Activated T-helper 17 cell treated with anti-CD3 and anti-CD28 coated beads, Interleukin-2, amount 50 U/mL, for 72 hours (primary cell): Measurements from ENCODE around the gene INPP5A. TPM values are rescaled to one million over a fixed set of nuclear protein-coding genes. Genes with fewer than 3 reads are reported as not detected.

ENCODE experiments used
- ATAC-seq: fragments of 150-1000 bp; cut with Tn5 transposase; replicated peaks from 2 replicates; pipeline ENCODE4 v1.10.0; 2021; ENCODE audit warnings: mild to moderate bottlenecking, moderate library complexity
- H3K27ac Mint-ChIP-seq: one replicate; pipeline ENCODE4 v1.8.0; 2022; ENCODE audit warnings: mixed read lengths
- H3K27me3 Mint-ChIP-seq: one replicate; pipeline ENCODE4 v1.8.0; 2022; ENCODE audit warnings: mixed read lengths
- H3K36me3 Mint-ChIP-seq: one replicate; pipeline ENCODE4 v1.8.0; 2022; ENCODE audit warnings: low read depth, mild to moderate bottlenecking, mixed read lengths
- H3K4me1 Mint-ChIP-seq: one replicate; pipeline ENCODE4 v1.8.0; 2022; ENCODE audit warnings: mixed read lengths
- H3K4me3 Mint-ChIP-seq: one replicate; pipeline ENCODE4 v1.8.0; 2022; ENCODE audit warnings: mild to moderate bottlenecking, mixed read lengths
- H3K9me3 Mint-ChIP-seq: one replicate; pipeline ENCODE4 v1.8.0; 2022; ENCODE audit warnings: mixed read lengths
- total RNA-seq, 2 donors: library from RNA; stranded (reverse); gene quantifications; one replicate each; pipeline ENCODE4 v1.2.3, GENCODE V29; 2022

INPP5A gene
- total RNA-seq, 2 donors from 2014 or later: 4.3 to 5.6 TPM

GRCh38 chr10:132802694-132803320 lies 265.2 kb downstream of the INPP5A start:
- H3K27me3 Mint-ChIP-seq: peaks cover 3% of the 10 kb centered on the region
- H3K4me1 Mint-ChIP-seq: no peaks in the 10 kb centered on the region
- H3K9me3 Mint-ChIP-seq: no peaks in the 10 kb centered on the region
- no peaks in the 10 kb centered on the region for H3K36me3 Mint-ChIP-seq
- no peak overlapping the region for H3K27ac Mint-ChIP-seq
- no peak for ATAC-seq
- H3K4me3 Mint-ChIP-seq: no peak overlapping the region

- peaks cover 3% of the 10 kb centered on the region for H3K27me3 Mint-ChIP-seq
- H3K9me3 Mint-ChIP-seq: no peaks in the 10 kb centered on the region
- H3K4me3 Mint-ChIP-seq: no peak overlapping the region
- H3K36me3 Mint-ChIP-seq: no peaks in the 10 kb centered on the region
- no peak overlapping the region for H3K27ac Mint-ChIP-seq
- no peak for ATAC-seq
- no peaks in the 10 kb centered on the region for H3K4me1 Mint-ChIP-seq
Observed at GRCh38 chr10:132803416-132804210, 266.0 kb downstream of the INPP5A start.

DNA sequence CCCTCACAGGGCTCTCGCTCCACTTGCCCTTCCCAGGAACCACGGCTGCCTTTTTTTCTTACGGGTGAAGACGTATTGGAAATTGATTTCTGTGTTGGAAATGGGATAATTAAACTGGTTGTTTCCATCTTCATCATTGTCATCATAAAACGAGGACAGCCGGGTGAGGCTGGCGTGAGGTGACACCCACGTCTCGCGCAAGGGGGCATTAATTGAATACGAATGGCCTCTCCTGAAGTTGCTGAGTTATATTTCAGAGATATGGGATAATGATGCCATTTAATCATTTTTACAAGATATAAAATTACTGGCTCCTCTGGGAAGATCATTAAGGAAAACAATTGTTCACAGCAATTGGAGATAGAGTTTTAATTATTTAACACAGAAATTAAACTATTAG lies 266.7 kb downstream of the INPP5A start:
- Mint-ChIP-seq H3K9me3 (no peaks in the 10 kb centered on the region), H3K27ac (no peak overlapping the region), H3K27me3 (peaks cover 3% of the 10 kb centered on the region), H3K36me3 (no peaks in the 10 kb centered on the region), H3K4me3 (no peak overlapping the region), H3K4me1 (no peaks in the 10 kb centered on the region)
- ATAC-seq: no peak

- ATAC-seq: no peak
- Mint-ChIP-seq H3K9me3 (no peaks in the 10 kb centered on the region), H3K36me3 (no peaks in the 10 kb centered on the region), H3K4me3 (no peak overlapping the region), H3K27me3 (peaks cover 3% of the 10 kb centered on the region), H3K4me1 (no peaks in the 10 kb centered on the region), H3K27ac (no peak overlapping the region)
Observed at GRCh38 chr10:132804785-132805426, 267.3 kb downstream of the INPP5A start.

GRCh38 chr10:132805599-132805998 lies 268.0 kb downstream of the INPP5A start:
- Mint-ChIP-seq H3K9me3 (no peaks in the 10 kb centered on the region), H3K4me3 (no peak overlapping the region), H3K4me1 (no peaks in the 10 kb centered on the region), H3K36me3 (no peaks in the 10 kb centered on the region), H3K27ac (no peak overlapping the region), H3K27me3 (peaks cover 3% of the 10 kb centered on the region)
- ATAC-seq: no peak

- Mint-ChIP-seq H3K27me3 (peaks cover 3% of the 10 kb centered on the region), H3K9me3 (no peaks in the 10 kb centered on the region), H3K36me3 (no peaks in the 10 kb centered on the region), H3K4me3 (no peak overlapping the region), H3K4me1 (no peaks in the 10 kb centered on the region), H3K27ac (no peak overlapping the region)
- no peak for ATAC-seq
Observed at GRCh38 chr10:132806110-132806509, 268.5 kb downstream of the INPP5A start.

GRCh38 chr10:132806561-132807003 lies 269.0 kb downstream of the INPP5A start:
- H3K27ac Mint-ChIP-seq: no peak overlapping the region
- peaks cover 3% of the 10 kb centered on the region for H3K27me3 Mint-ChIP-seq
- H3K9me3 Mint-ChIP-seq: no peaks in the 10 kb centered on the region
- ATAC-seq: no peak
- no peak overlapping the region for H3K4me3 Mint-ChIP-seq
- H3K36me3 Mint-ChIP-seq: no peaks in the 10 kb centered on the region
- no peaks in the 10 kb centered on the region for H3K4me1 Mint-ChIP-seq

DNA sequence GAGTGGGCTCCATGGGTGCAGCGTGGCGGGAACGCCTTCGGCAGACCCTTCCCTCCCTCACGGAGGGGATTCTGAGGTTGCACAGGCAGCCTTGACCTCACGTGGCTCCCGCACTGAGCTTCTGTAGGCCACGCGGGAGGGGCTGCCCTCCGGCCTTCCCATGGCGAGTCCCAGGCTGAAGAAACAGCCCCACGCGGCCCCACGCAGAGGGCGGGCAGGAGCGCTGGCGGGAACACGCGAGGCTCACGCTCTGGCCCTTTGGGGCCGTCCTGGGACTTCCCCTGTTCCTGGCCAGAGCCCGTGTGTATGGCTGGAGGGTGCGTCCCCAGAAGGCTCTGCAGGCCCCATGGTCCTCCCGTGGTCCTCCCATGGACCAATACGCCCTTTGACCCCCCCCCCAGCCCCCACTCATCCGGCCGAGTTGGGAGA lies 270.0 kb downstream of the INPP5A start:
- Mint-ChIP-seq H3K9me3 (no peaks in the 10 kb centered on the region), H3K27ac (no peak overlapping the region), H3K36me3 (no peaks in the 10 kb centered on the region), H3K4me3 (no peak overlapping the region), H3K4me1 (no peaks in the 10 kb centered on the region), H3K27me3 (peaks cover 3% of the 10 kb centered on the region)
- ATAC-seq: no peak

DNA sequence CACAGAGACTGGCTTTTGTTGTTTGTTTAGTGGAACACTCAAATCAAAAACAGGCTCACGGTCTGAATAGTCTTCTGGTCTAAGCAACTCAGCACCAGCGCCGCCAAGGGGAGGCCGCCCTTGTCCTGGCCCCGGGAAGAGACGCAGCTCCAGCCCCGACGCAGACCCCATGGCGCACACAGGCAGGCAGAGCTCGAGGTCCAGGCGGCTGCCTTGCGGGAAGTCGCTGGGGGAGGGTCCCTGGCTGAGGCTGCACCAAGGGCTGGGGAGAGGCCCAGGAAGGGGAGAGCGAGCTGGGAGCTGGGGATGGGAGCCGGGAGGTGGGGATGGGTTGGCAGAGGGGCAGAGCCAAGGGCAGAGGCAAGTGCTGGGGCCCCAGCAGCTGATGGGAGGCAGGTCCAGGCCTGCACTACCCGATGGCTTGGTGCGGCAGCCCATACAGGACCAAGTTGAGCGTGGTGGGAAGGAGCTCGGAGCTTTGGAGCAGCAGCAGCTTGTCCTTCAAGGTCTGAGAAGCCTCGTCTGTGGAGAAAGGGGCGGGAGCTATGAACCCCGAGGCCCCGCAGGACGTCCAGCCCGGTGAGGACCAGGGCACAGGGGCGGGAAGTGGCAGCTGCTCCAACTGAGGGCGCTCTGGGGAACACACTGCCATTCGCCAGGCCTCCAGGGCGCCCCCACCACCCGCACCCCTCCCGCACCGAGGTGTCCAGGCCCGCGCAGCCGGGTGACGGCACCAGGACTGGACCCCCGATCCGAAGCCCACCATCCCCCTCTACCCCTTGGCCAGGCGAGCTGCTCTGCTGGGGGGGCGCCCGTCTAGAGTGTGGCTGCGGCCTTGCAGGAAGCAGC lies 271.0 kb downstream of the INPP5A start:
- Mint-ChIP-seq H3K9me3 (no peaks in the 10 kb centered on the region), H3K27ac (no peak overlapping the region), H3K4me1 (no peaks in the 10 kb centered on the region), H3K36me3 (no peaks in the 10 kb centered on the region), H3K27me3 (peaks cover 3% of the 10 kb centered on the region), H3K4me3 (no peak overlapping the region)
- ATAC-seq: no peak

DNA sequence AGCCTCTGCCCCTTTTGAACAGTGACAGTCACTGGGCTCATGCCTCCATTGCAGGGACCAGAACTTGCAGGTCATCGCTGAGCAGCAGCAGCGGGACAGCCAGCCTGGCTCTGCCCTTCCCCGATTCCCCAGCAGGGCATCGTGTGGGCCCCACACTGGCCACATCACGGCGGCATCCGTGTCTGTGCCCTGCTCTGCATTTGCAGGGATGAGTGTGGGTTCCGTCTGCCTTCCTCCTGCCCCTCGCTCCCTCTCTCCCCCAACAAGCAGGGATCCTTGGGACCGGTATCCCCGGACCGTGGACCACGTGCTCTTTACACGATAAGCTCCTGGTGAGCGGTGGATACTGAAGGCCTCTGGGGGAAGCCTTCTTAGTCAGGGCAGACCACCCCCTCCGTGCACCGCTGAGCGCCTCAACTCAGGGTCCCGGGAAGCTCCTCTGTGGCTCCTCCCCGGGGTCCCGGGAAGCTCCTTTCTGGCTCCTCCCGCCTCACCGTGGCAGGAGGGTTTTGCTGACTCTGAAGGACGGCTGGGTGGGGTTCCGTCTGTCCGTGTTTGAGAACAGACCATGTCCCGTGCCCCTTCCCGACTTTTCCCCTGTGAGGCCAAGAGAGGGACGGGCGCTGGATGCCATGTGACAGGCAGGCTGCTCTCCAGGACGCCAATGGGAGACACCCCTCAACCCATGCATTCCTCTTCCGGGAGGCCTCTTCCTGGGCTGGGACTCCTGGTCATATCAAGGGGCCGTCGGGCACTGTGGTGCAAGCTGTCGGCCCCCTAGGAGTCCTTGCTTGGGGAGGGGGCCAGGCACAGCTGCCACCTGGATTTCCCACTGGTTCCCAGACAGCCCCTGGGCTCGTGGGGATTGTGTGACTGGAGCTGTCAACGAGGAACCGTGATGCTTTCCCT lies 271.9 kb downstream of the INPP5A start:
- Mint-ChIP-seq H3K27me3 (no peaks in the 10 kb centered on the region), H3K27ac (no peak overlapping the region), H3K4me1 (no peaks in the 10 kb centered on the region), H3K4me3 (no peak overlapping the region), H3K9me3 (no peaks in the 10 kb centered on the region), H3K36me3 (no peaks in the 10 kb centered on the region)
- ATAC-seq: no peak

DNA sequence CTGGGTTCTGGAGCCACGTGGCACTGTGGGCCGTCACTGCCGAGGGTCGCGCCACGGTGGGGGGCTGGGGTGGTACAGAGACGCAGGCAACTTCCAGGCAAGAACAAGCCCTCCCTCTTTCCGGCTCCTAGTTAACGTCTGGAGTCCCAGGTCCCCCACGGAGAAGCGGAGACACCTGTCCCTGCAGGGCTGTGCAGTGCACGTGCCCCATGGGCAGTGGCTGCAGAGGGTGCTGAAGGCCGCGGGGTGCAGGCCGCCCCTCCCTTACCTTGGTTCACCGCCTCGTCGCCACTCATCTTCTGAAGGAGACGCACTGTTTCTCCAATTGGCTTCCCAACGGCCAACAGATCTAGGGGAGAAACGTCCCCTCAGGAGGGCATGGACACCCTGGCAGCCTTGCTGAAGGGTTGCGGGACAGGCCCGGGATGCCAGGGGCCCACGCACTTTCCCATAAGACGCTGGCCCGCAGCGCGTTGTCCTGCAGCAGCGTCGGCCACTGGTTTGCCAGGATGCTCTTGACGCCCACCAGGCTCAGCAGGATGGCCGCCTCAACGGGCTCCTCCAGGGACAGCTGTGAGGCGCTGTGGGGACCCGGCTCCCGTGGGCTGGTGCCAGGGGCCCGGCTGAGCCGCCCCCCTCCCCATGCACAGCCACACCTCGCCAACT lies 272.7 kb downstream of the INPP5A start:
- H3K4me1 Mint-ChIP-seq: no peaks in the 10 kb centered on the region
- no peak overlapping the region for H3K4me3 Mint-ChIP-seq
- H3K36me3 Mint-ChIP-seq: no peaks in the 10 kb centered on the region
- no peaks in the 10 kb centered on the region for H3K9me3 Mint-ChIP-seq
- peaks cover 1% of the 10 kb centered on the region for H3K27me3 Mint-ChIP-seq
- no peak overlapping the region for H3K27ac Mint-ChIP-seq
- no peak for ATAC-seq

DNA sequence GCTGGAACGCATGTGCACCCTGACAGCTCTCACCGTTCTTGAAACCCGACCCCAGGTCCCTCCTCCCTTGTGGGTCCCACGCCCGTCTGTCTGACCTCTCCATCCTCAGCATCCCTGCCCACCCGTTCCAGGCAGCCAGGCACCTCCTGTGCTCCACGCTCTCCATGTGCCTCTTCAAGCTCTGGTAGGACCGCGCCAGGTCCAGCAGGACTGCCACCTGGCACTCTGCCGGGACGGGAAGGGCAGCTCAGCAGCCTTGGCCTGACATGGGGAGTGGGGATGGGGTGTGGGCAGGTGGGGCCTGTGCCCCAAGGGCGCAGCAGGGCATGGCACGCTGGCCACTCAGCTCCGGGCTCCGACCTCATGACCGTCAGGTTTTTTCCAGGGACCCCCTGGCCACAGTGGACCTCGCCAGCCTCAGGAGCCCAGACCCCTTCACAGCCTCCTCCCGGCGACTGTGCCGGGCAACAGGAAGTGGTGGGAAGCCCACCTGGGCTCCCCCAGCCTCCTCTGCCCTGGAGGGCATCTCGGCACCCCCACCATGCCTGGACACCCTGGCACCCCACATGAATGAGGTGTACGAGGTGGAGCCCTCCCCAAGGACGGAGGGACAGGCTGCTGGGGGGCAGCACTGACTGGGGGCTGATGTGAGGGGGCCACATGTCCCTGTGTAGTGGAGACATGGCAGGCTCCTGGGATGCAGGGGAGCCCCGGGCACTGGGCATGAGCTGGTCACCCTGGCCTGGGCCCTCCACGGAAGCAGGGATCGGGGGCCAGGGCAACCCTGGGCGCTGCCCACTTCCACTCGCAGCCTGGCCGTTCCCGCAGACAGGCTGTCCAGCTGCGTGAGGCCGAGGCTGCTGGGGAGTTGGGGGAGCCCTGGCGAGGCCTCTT lies 273.5 kb downstream of the INPP5A start:
- Mint-ChIP-seq H3K27me3 (peaks cover 9% of the 10 kb centered on the region), H3K36me3 (no peaks in the 10 kb centered on the region), H3K9me3 (no peaks in the 10 kb centered on the region), H3K4me1 (no peaks in the 10 kb centered on the region), H3K4me3 (no peak overlapping the region), H3K27ac (no peak overlapping the region)
- ATAC-seq: no peak
